Natural killer cell (primary cell): ENCODE data around the gene L3MBTL4. TPM values are rescaled to one million over a fixed set of nuclear protein-coding genes. Genes with fewer than 3 reads are reported as not detected.

ENCODE experiments used
- ATAC-seq, 3 donors: fragments of 150-1000 bp in 2 of 3; fragments of 200-7000 bp in 1 of 3; cut with Tn5 transposase; 1 replicate in 1 of 3; 2 replicates in 2 of 3; pipeline ENCODE4 v1.10.0; 2021; ENCODE audit warnings: mild to moderate bottlenecking in 2 of 3, moderate library complexity in 2 of 3
- DNase-seq, 2 donors: peaks; one replicate each; pipeline versions ENCODE4 v3.0.0 to v3.0.0-alpha.2; 2013 to 2021; ENCODE audit warnings: mixed read lengths in 1 of 2
- H3K27ac ChIP-seq: one replicate; pipeline ENCODE4 v1.5.1; 2013; ENCODE audit warnings: mild to moderate bottlenecking, low read length
- H3K27me3 ChIP-seq: one replicate; pipeline ENCODE4 v1.6.1; 2013; ENCODE audit warnings: low read length; ENCODE audit not compliant: control insufficient read depth, insufficient read depth
- H3K36me3 ChIP-seq: one replicate; pipeline ENCODE4 v1.6.1; 2013; ENCODE audit warnings: low read length; ENCODE audit not compliant: control insufficient read depth, insufficient read depth
- H3K4me1 ChIP-seq: one replicate; pipeline ENCODE4 v1.6.1; 2013; ENCODE audit warnings: low read length; ENCODE audit not compliant: control insufficient read depth, insufficient read depth
- H3K4me3 ChIP-seq: one replicate; pipeline ENCODE4 v1.5.1; 2013; ENCODE audit warnings: low read length
- H3K9me3 ChIP-seq: one replicate; pipeline ENCODE4 v1.6.1; 2013; ENCODE audit warnings: low read length; ENCODE audit not compliant: control insufficient read depth, insufficient read depth
- H3K27ac Mint-ChIP-seq, 2 donors: one replicate each; pipeline ENCODE4 v1.8.0; 2022; ENCODE audit warnings: mild to moderate bottlenecking in 2 of 2, mixed read lengths in 2 of 2, moderate library complexity in 1 of 2
- H3K27me3 Mint-ChIP-seq, 2 donors: one replicate each; pipeline ENCODE4 v1.8.0; 2022; ENCODE audit warnings: low read depth in 2 of 2, mixed read lengths in 2 of 2
- H3K36me3 Mint-ChIP-seq: one replicate; pipeline ENCODE4 v1.8.0; 2022; ENCODE audit warnings: mixed read lengths
- H3K4me1 Mint-ChIP-seq, 2 donors: one replicate each; pipeline ENCODE4 v1.8.0; 2022; ENCODE audit warnings: mixed read lengths in 2 of 2
- H3K4me3 Mint-ChIP-seq: one replicate; pipeline ENCODE4 v1.8.0; 2022; ENCODE audit warnings: mild to moderate bottlenecking, moderate library complexity, mixed read lengths
- H3K9me3 Mint-ChIP-seq, 2 donors: one replicate each; pipeline ENCODE4 v1.8.0; 2022; ENCODE audit warnings: mixed read lengths in 2 of 2
- CTCF ChIP-seq: fragments of 200-600 bp; IDR thresholded peaks from one replicate; pipeline ENCODE4 v1.8.0; 2022; ENCODE audit warnings: antibody characterized with exemption
- WGBS: methylation state at CpG from one replicate; pipeline ENCODE4 v1.1.7; 2013; ENCODE audit warnings: missing lambda C conversion rate; ENCODE audit not compliant: insufficient coverage; 5-methylcytosine and 5-hydroxymethylcytosine counted together
- intact Hi-C: fragments of 100-400 bp; cut with micrococcal nuclease; formaldehyde crosslinking; loops from one replicate; pipeline ENCODE4 v1.14.2; 2022
- total RNA-seq, 4 donors: library from RNA; stranded (reverse); fragments of 120-200 nt in 1 of 4; gene quantifications; one replicate each; pipeline versions ENCODE4 v1.2.3 to v1.2.4, GENCODE V29; 2013 to 2022

Gene L3MBTL4
- total RNA-seq, 3 donors from 2014 or later (not counting 1 experiment from before 2014, with no cell fraction given), result 27.9 to 34.2 (median 30.0) TPM

- peaks cover 28 to 30% of the 10 kb centered on the region in 2 donors for H3K4me1 Mint-ChIP-seq
- 74% methylated on average over 1 of the region's 2 CpGs for WGBS
- no peaks in the 10 kb centered on the region for H3K27me3 ChIP-seq
- no peaks in the 10 kb centered on the region for H3K9me3 ChIP-seq
- H3K36me3 Mint-ChIP-seq, result no peaks in the 10 kb centered on the region
- no peak for DNase-seq
- H3K27me3 Mint-ChIP-seq, result no peaks in the 10 kb centered on the region
- peak overlapping the region in 1 of 2 donors; percentile 32 for H3K27ac Mint-ChIP-seq
- H3K36me3 ChIP-seq, result no peaks in the 10 kb centered on the region
- H3K9me3 Mint-ChIP-seq, result no peaks in the 10 kb centered on the region
- H3K27ac ChIP-seq, result no peak overlapping the region
- no peak for TF ChIP-seq CTCF
- intact Hi-C loops, result no loop called here
- no peak overlapping the region for H3K4me3 ChIP-seq
- H3K4me3 Mint-ChIP-seq, result no peak overlapping the region
- peaks cover 4% of the 10 kb centered on the region for H3K4me1 ChIP-seq
- no peak for ATAC-seq
Observed at GRCh38 chr18:6248017-6248416, 166.7 kb downstream of the L3MBTL4 start.

GRCh38 chr18:6242004-6242403, 172.7 kb downstream of the L3MBTL4 start:
- no peaks in the 10 kb centered on the region for H3K4me1 ChIP-seq
- H3K27me3 ChIP-seq, result no peaks in the 10 kb centered on the region
- no peak for ATAC-seq
- WGBS, result 93% methylated on average over 11 of the region's 11 CpGs
- no peaks in the 10 kb centered on the region for H3K36me3 ChIP-seq
- Mint-ChIP-seq H3K27me3 (no peaks in the 10 kb centered on the region), H3K36me3 (no peaks in the 10 kb centered on the region), H3K4me3 (no peak overlapping the region), H3K27ac (peak overlapping the region in 1 of 2 donors; percentile 6), H3K4me1 (peaks cover 8 to 9% of the 10 kb centered on the region in 2 donors), H3K9me3 (no peaks in the 10 kb centered on the region)
- TF ChIP-seq CTCF, result no peak
- intact Hi-C loops, result no loop called here
- H3K9me3 ChIP-seq, result no peaks in the 10 kb centered on the region
- DNase-seq, result no peak
- H3K27ac ChIP-seq, result no peak overlapping the region
- no peak overlapping the region for H3K4me3 ChIP-seq

- H3K27ac Mint-ChIP-seq, result no peak overlapping the region
- H3K4me3 ChIP-seq, result no peak overlapping the region
- H3K4me1 ChIP-seq, result no peaks in the 10 kb centered on the region
- H3K27me3 Mint-ChIP-seq, result no peaks in the 10 kb centered on the region
- H3K36me3 ChIP-seq, result no peaks in the 10 kb centered on the region
- no peak overlapping the region for H3K27ac ChIP-seq
- no peaks in the 10 kb centered on the region for H3K36me3 Mint-ChIP-seq
- peaks cover 8 to 9% of the 10 kb centered on the region in 2 donors for H3K4me1 Mint-ChIP-seq
- DNase-seq, result no peak
- TF ChIP-seq CTCF, result no peak
- ATAC-seq, result no peak
- H3K9me3 Mint-ChIP-seq, result no peaks in the 10 kb centered on the region
- intact Hi-C loops, result no loop called here
- H3K4me3 Mint-ChIP-seq, result no peak overlapping the region
- H3K27me3 ChIP-seq, result no peaks in the 10 kb centered on the region
- H3K9me3 ChIP-seq, result no peaks in the 10 kb centered on the region
- WGBS, result 92% methylated on average over 6 of the region's 6 CpGs
Observed at GRCh38 chr18:6239716-6240115, 175.0 kb downstream of the L3MBTL4 start.

GRCh38 chr18:6236258-6236657, 178.5 kb downstream of the L3MBTL4 start:
- peaks cover 12% of the 10 kb centered on the region for H3K36me3 Mint-ChIP-seq
- 100% methylated on average over 2 of the region's 2 CpGs for WGBS

More at GRCh38 chr18:6236258-6236657, 178.5 kb downstream of the L3MBTL4 start:
- Mint-ChIP-seq H3K4me1 (no peaks in the 10 kb centered on the region), H3K27ac (peak overlapping the region in 1 of 2 donors; percentile 27), H3K4me3 (no peak overlapping the region), H3K27me3 (no peaks in the 10 kb centered on the region), H3K9me3 (no peaks in the 10 kb centered on the region)
- Histone ChIP-seq H3K27me3 (no peaks in the 10 kb centered on the region), H3K4me3 (no peak overlapping the region), H3K27ac (no peak overlapping the region), H3K4me1 (no peaks in the 10 kb centered on the region), H3K9me3 (no peaks in the 10 kb centered on the region), H3K36me3 (peaks cover 2% of the 10 kb centered on the region)
- TF ChIP-seq CTCF, result no peak
- no peak for DNase-seq
- ATAC-seq, result no peak
- intact Hi-C loops, result no loop called here
